ENCODE measurements around the gene RABGEF1.

DNA sequence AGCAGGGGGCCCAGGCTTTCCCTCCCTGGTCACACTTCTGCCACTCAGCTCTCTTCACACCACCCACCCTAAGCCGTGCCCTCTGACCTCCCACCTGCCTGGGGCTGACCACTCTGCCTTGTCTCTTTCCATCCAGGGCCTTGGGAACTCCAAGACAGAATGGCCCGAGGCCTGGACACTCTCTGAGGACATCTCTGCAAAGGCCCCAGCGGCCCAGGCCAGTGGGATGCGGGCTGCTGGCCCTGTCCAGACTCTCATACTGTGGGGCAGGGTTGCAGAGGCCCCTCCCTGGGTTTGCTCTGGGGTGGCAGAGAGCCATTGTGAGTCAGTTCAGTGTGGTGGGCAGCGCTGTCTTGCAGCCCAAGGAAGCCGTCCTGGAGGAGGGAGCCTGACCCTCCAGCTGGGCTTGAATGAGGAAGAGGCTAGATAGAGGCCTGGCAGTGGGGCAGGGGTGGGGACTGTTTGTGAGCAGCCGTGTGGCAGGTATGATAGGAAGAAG lies 39.9 kb upstream of the RABGEF1 start:
- TF ChIP-seq, protein P1, sequence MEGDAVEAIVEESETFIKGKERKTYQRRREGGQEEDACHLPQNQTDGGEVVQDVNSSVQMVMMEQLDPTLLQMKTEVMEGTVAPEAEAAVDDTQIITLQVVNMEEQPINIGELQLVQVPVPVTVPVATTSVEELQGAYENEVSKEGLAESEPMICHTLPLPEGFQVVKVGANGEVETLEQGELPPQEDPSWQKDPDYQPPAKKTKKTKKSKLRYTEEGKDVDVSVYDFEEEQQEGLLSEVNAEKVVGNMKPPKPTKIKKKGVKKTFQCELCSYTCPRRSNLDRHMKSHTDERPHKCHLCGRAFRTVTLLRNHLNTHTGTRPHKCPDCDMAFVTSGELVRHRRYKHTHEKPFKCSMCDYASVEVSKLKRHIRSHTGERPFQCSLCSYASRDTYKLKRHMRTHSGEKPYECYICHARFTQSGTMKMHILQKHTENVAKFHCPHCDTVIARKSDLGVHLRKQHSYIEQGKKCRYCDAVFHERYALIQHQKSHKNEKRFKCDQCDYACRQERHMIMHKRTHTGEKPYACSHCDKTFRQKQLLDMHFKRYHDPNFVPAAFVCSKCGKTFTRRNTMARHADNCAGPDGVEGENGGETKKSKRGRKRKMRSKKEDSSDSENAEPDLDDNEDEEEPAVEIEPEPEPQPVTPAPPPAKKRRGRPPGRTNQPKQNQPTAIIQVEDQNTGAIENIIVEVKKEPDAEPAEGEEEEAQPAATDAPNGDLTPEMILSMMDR (IDR thresholded peaks at IDR 0.05; ENCODE audit: poor library complexity), result no peak
- no peak for TF ChIP-seq EZH2 (IDR thresholded peaks at IDR 0.05; ENCODE audit: borderline replicate concordance)

Measured in hepatocyte (in vitro differentiated cells).